ENCODE data around the gene ABO.
"Not testable (repeated sequence)": the region's sequence is repeated elsewhere in the genome, so short reads cannot be mapped to it uniquely, and the experiment has no call there.

The ABO gene

GRCh38 chr9:133290751-133291302 is 15.8 kb upstream of the ABO start:
- DNase-seq (ENCODE audit: low read depth in 2 of 2): no peak

- DNase-seq (ENCODE audit: low read depth in 2 of 2): no peak
Measured at GRCh38 chr9:133286523-133286922, 11.5 kb upstream of the ABO start.

GRCh38 chr9:133285252-133285775 is 10.3 kb upstream of the ABO start:
- DNase-seq (ENCODE audit: low read depth in 2 of 2): no peak

- no peak for DNase-seq (ENCODE audit: low read depth in 2 of 2)
Measured at GRCh38 chr9:133284362-133284761, 9.4 kb upstream of the ABO start.

GRCh38 chr9:133283255-133284032 is 8.4 kb upstream of the ABO start:
- DNase-seq (ENCODE audit: low read depth in 2 of 2): not testable (repeated sequence)

GRCh38 chr9:133282464-133283238 is 7.7 kb upstream of the ABO start:
- DNase-seq (ENCODE audit: low read depth in 2 of 2): no peak

- no peak for DNase-seq (ENCODE audit: low read depth in 2 of 2)
Measured at GRCh38 chr9:133280392-133280791, 5.4 kb upstream of the ABO start.

GRCh38 chr9:133278161-133279114 is 3.4 kb upstream of the ABO start:
- DNase-seq (ENCODE audit: low read depth in 2 of 2): no peak

GRCh38 chr9:133277467-133277866 is 2.5 kb upstream of the ABO start:
- DNase-seq (ENCODE audit: low read depth in 2 of 2): no peak

- DNase-seq (ENCODE audit: low read depth in 2 of 2): no peak
Measured at GRCh38 chr9:133276923-133277322, 1.9 kb upstream of the ABO start.

- no peak for DNase-seq (ENCODE audit: low read depth in 2 of 2)
Measured at GRCh38 chr9:133276001-133276884, 1.2 kb upstream of the ABO start.

- no peak for DNase-seq (ENCODE audit: low read depth in 2 of 2)
Measured at GRCh38 chr9:133274236-133275104, 531 bp downstream of the ABO start.

GRCh38 chr9:133273819-133274218 is 1.2 kb downstream of the ABO start:
- no peak for DNase-seq (ENCODE audit: low read depth in 2 of 2)

GRCh38 chr9:133273098-133273497 is 1.9 kb downstream of the ABO start:
- no peak for DNase-seq (ENCODE audit: low read depth in 2 of 2)

- no peak for DNase-seq (ENCODE audit: low read depth in 2 of 2)
Measured at GRCh38 chr9:133269537-133270362, 5.3 kb downstream of the ABO start.

GRCh38 chr9:133269136-133269535 is 5.9 kb downstream of the ABO start:
- DNase-seq (ENCODE audit: low read depth in 2 of 2): not testable (repeated sequence)

GRCh38 chr9:133268335-133269056 is 6.5 kb downstream of the ABO start:
- no peak for DNase-seq (ENCODE audit: low read depth in 2 of 2)

- no peak for DNase-seq (ENCODE audit: low read depth in 2 of 2)
Measured at GRCh38 chr9:133264235-133264764, 10.7 kb downstream of the ABO start.

Data from stimulated activated CD4-positive, alpha-beta T cell treated with anti-CD3 and anti-CD28 coated beads, Interleukin-4, amount 100 ng/mL, for 48 hours (primary cell).